G401.6 (cell line): Measurements from ENCODE around the gene GALR3.
A peak's percentile ranks its signal among the peaks of the same experiment; 100 is the strongest.

ENCODE experiments used
- FAIRE-seq: peaks from 2 replicates; lab custom pipeline; 2012; peaks lifted over from hg19 to GRCh38; lab: Jason Lieb, UNC

GALR3 gene

DNA sequence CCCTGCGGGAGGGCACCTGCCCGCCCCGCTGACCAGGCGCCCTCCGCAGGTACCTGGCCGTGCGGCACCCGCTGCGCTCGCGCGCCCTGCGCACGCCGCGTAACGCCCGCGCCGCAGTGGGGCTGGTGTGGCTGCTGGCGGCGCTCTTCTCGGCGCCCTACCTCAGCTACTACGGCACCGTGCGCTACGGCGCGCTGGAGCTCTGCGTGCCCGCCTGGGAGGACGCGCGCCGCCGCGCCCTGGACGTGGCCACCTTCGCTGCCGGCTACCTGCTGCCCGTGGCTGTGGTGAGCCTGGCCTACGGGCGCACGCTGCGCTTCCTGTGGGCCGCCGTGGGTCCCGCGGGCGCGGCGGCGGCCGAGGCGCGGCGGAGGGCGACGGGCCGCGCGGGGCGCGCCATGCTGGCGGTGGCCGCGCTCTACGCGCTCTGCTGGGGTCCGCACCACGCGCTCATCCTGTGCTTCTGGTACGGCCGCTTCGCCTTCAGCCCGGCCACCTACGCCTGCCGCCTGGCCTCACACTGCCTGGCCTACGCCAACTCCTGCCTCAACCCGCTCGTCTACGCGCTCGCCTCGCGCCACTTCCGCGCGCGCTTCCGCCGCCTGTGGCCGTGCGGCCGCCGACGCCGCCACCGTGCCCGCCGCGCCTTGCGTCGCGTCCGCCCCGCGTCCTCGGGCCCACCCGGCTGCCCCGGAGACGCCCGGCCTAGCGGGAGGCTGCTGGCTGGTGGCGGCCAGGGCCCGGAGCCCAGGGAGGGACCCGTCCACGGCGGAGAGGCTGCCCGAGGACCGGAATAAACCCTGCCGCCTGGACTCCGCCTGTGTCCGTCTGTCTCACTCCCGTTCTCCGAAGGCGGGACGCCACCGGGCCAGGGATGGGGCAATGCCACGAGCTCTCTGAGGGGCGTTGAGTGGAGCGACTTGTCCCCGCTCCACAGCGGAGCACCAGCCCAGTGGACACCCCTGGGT lies 1.8 kb downstream of the GALR3 start:
- no peak for FAIRE-seq

- FAIRE-seq: no peak
Measured at GRCh38 chr22:37827056-37827455, 3.9 kb downstream of the GALR3 start.

- FAIRE-seq: no peak
Measured at GRCh38 chr22:37830093-37830842, 7.1 kb downstream of the GALR3 start.

GRCh38 chr22:37831472-37831871 lies 8.3 kb downstream of the GALR3 start:
- FAIRE-seq: no peak

DNA sequence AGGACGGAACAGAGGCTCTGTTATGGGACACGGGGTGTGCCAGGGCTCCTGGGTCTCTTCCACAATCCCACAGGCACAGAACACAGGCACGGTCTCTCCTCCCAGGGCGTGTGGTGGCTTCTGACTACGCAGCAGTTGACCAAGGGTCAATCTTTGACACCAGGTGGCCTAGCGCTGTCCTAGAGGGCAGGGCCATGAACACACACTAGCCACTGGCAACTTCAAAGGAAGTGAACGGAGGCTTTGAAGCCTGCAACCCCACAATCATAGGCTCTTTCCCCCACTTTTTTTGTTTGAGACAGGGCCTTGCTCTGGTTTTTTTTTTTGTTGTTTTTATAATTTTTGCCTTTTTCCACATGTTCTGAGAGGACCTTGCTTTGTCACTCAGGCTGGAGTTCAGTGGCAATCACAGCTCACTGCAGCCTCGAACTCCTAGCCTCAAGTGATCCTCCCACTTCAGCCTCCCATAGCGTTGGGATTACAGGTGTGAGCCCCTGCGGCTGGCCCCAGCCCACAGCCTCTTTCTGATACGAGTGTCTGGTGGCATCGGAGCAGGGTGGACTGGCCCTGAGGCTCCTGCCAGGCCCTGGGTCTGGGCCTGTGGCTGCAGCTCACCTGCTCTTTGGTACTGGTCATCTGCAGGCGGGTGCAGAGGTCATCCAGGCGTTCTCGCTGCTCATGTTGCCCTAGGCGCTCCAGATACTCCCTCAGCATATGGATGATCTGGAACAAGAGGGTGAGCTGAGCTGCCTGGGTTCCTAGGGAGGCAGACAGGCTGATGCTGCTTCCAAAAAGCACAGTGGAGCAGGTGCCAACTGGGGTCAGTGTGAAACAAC lies 9.1 kb downstream of the GALR3 start:
- FAIRE-seq: no peak

GRCh38 chr22:37842015-37842793 lies 19.0 kb downstream of the GALR3 start:
- no peak for FAIRE-seq

DNA sequence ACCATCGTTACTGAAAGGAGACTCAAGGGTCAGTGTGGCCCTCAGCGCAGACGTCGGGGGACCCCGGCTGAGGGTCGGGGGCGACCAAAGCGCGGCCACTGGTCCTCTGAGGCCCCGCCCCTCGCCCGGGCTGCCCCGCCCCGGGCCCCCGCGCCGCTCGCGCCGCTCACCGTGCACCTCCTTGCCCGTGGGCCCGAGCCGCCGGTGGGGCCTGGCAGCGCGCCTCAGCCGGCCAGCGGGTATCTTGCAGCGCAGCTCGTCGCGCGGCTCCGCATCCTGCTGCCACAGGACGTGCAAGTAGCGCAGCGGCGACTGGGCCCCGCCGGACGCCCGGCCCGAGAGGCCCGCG lies 20.5 kb downstream of the GALR3 start:
- no peak for FAIRE-seq

DNA sequence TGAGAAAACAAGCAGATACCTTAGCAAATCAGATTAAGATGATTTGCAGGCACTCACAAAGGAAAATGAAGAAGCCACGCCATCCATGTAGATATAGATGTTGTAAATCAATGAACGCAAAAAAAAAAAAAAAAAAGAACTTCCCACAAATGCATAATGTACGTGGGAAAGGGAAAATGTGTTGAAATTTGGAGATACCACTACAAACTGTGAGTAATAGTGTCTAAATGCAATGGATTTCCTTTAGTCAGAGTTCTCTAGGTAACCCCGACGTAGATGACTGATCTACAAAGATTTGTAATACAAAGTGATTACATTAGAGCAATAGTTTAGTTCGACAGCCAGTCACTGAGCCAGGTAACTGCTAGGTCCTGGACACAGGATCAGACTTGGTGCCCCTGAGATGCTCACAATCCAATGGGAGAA lies 21.7 kb downstream of the GALR3 start:
- FAIRE-seq: no peak

DNA sequence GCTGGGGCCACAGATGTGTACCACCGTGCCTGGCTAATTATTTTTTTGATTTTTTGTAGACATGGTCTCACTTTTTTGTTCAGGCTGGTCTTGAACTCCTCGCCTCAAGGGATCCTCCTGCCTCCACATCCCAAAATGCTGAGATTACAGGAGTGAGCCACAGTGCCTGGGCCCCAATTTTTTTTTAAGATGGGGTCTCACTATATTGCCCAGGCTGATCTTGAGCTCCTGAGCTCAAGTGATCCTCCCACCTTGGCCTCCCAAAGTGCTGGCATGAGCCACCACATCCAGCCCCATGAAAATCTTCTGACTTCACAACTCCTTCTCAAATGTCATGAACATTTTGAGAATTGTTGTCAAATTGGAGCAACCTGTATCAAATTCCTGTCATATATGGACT lies 23.3 kb downstream of the GALR3 start:
- FAIRE-seq: no peak

DNA sequence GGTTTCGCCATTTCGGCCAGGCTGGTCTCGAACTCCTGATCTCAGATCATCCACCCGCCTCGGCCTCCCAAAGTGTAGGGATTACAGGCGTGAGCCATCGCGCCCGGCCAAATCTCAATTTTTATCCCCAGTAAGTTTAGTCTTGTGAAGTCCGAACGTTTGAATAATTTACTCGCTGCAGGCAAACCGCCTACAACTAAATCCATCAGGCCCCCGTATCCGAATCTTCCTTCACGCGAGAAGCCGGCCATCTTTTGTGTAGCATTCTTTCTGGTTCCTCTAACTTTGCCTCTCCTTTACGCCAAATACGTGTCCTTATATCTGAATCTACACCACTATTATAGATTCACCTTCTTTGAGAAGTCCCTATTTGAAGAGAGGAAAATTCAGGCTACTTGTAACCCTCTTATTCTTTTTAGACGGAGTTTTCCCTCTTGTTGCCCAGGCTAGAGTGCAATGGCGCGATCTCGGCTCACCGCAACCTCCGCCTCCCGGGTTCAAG lies 25.5 kb downstream of the GALR3 start:
- no peak for FAIRE-seq

GRCh38 chr22:37849089-37849751 lies 26.0 kb downstream of the GALR3 start, which contains the start of gene EIF3L:
EIF3L (plus strand) TSS chr22:37849419; CDS start chr22:37849450, 31 bp downstream.
- peak; percentile 72 for FAIRE-seq

DNA sequence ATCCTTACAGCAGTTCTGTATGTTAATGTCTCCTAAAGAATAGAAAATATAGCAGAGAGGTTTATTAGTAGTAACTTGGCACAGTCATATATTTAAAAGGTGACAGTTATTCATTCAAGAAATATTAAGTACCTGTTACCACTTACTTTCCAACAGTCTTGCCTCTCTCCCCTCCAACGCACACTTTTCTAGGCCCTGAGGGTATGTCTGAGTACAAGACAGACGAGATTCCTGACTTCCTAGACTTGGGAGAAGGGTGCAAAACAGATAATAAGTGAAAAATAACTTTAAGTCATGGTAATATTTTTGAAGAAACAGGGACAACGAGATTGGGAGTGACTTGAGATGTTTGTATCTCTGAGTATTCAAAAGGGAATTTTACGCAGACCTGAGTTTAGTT lies 27.6 kb downstream of the GALR3 start:
- no peak for FAIRE-seq

DNA sequence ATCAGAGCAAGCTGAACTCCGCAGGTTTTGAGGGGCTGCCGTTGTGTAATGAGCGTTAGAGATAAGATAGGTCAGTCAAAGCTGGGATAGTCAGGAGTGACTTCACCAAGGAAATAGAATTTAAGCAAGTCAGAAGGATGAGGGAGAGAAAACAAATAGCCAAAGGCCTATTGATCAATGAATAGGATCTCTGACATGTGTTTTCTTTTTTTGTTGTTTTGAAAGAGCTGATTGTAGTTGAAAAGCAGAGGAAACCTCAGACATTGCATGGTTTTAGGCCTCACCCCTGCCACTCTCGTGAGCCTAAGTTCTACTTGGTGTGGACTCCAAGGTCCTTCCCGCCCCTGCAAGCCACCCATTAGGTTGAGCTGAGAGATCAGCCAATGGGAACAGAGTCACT lies 29.2 kb downstream of the GALR3 start:
- no peak for FAIRE-seq

DNA sequence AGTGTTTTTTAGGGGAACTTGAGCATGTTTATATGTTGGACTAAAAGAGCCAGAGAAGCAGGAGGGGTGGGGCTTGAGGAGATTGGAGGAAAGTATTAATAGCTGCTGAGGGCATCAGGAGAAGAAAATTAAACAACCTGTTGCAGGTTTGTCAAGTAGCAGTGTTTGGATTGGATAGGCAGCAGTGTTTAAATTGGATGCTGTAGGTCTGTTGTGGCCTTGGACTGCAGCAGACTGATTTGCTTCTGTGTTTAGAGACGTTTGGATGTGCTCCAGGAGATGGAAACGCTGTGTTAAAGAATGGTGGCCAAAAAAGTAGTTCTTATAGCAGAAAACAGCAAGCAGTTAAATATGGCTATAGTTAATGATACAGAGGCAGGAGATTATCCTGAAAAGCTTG lies 31.8 kb downstream of the GALR3 start:
- no peak for FAIRE-seq

GRCh38 chr22:37855462-37855861 lies 32.3 kb downstream of the GALR3 start:
- FAIRE-seq: no peak

GRCh38 chr22:37860796-37861421 lies 37.7 kb downstream of the GALR3 start:
- no peak for FAIRE-seq

GRCh38 chr22:37862570-37863325 lies 39.6 kb downstream of the GALR3 start:
- no peak for FAIRE-seq

GRCh38 chr22:37865510-37865909 lies 42.3 kb downstream of the GALR3 start:
- FAIRE-seq: no peak

- no peak for FAIRE-seq
Measured at GRCh38 chr22:37870273-37870672, 47.1 kb downstream of the GALR3 start.
